Testis (tissue), 3 donors: ENCODE measurements around the gene NLGN2. TPM values are rescaled to one million over a fixed set of nuclear protein-coding genes. Genes with fewer than 3 reads are reported as not detected.
A peak's percentile ranks its signal among the peaks of the same experiment; 100 is the strongest.

Experiments used
- DNase-seq: peaks from one replicate; pipeline ENCODE4 v3.0.0-alpha.2; 2019
- H3K27ac ChIP-seq, 2 donors: fragments of 200-600 bp; sonication (generic); one replicate each; pipeline ENCODE4 v1.5.1; 2019
- H3K27me3 ChIP-seq: fragments of 200-600 bp; sonication (generic); one replicate; pipeline ENCODE4 v1.5.1; 2019
- H3K36me3 ChIP-seq: fragments of 200-600 bp; sonication (generic); one replicate; pipeline ENCODE4 v1.5.1; 2017; ENCODE audit warnings: low read depth; ENCODE audit errors: missing control alignments
- H3K4me1 ChIP-seq: fragments of 200-600 bp; sonication (generic); one replicate; pipeline ENCODE4 v1.5.1; 2019
- H3K4me3 ChIP-seq, 2 donors: fragments of 200-600 bp; sonication (generic); one replicate each; pipeline ENCODE4 v1.5.1; 2017 to 2019
- H3K9me3 ChIP-seq: fragments of 200-600 bp; sonication (generic); one replicate; pipeline ENCODE4 v1.5.1; 2017
- POLR2A ChIP-seq: fragments of 450-650 bp; IDR thresholded peaks from one replicate; pipeline ENCODE4 v1.6.1; 2017; ENCODE audit warnings: antibody characterized with exemption, mild to moderate bottlenecking, moderate library complexity
- WGBS, 2 donors: methylation state at CpG; one replicate each; pipeline ENCODE4 v1.1.5; 2018; 5-methylcytosine and 5-hydroxymethylcytosine counted together
- intact Hi-C: fragments of 100-400 bp; cut with DNase I; formaldehyde crosslinking; loops from one replicate; pipeline ENCODE4 v1.15.1; 2023; ENCODE audit warnings: low total_unique reads
- polyA plus RNA-seq: library from polyadenylated mRNA; stranded (reverse); fragments of 350-450 nt; fragmentation: Illumina TruSeq; extraction: RNeasy Lipid Tissue Mini Kit (QIAGEN cat#74804); gene quantifications from one replicate; pipeline ENCODE4 v1.2.3, GENCODE V29; 2014; ENCODE audit warnings: low read depth, low replicate concordance; ENCODE audit not compliant: insufficient read depth
- total RNA-seq, 2 donors: library from RNA; depleted of rRNA; stranded (reverse); fragments of >200 nt; gene quantifications; one replicate each; pipeline ENCODE4 v1.2.3, GENCODE V29; 2016
- TF ChIP-seq, protein P1 (sequence below), 3 experiments: fragments of 450-650 bp in 2 of 3; fragments of 200-600 bp in 1 of 3; sonication (generic) in 1 of 3; IDR thresholded peaks; one replicate each; pipeline ENCODE4 v1.5.1; 2016 to 2019; ENCODE audit warnings: antibody characterized with exemption in 3 of 3, mild to moderate bottlenecking in 2 of 3, moderate library complexity in 1 of 3

Gene NLGN2
- total and polyA plus RNA-seq, 3 donors from 2014 or later = 8.4 to 10.7 (median 9.9) TPM

DNA sequence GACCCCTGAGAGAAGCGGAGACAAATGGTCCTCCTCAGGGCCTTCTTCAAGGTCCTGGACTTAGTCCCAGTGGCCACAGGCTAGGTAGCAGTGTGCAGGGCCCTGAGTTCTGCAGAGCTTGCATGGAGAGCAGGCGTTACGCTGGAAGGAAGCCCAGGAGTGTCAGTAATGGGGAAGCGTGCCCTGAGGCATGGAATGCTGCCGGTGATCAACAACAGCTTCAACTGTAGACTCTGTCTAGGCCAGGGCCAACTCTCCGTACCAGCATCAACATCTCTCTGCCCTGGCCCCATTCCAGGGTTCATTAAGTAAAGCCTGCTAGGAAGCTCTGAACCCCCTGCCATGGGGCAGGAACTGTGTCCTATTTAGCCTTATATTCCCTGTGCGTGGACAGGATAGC lies 27.3 kb upstream of the NLGN2 start:
- H3K36me3 ChIP-seq = no peaks in the 10 kb centered on the region
- H3K4me1 ChIP-seq = peaks cover 28% of the 10 kb centered on the region
- TF ChIP-seq, protein P1, sequence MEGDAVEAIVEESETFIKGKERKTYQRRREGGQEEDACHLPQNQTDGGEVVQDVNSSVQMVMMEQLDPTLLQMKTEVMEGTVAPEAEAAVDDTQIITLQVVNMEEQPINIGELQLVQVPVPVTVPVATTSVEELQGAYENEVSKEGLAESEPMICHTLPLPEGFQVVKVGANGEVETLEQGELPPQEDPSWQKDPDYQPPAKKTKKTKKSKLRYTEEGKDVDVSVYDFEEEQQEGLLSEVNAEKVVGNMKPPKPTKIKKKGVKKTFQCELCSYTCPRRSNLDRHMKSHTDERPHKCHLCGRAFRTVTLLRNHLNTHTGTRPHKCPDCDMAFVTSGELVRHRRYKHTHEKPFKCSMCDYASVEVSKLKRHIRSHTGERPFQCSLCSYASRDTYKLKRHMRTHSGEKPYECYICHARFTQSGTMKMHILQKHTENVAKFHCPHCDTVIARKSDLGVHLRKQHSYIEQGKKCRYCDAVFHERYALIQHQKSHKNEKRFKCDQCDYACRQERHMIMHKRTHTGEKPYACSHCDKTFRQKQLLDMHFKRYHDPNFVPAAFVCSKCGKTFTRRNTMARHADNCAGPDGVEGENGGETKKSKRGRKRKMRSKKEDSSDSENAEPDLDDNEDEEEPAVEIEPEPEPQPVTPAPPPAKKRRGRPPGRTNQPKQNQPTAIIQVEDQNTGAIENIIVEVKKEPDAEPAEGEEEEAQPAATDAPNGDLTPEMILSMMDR (IDR thresholded peaks at IDR 0.05) = no peak
- TF ChIP-seq POLR2A = no peak
- no peaks in the 10 kb centered on the region for H3K27me3 ChIP-seq
- intact Hi-C loops = no loop called here
- H3K27ac ChIP-seq = no peak overlapping the region
- DNase-seq = peak; percentile 42
- H3K4me3 ChIP-seq = peak overlapping the region; percentile 34 to 61
- H3K9me3 ChIP-seq = no peaks in the 10 kb centered on the region
- 18 to 29% methylated on average over 4 to 7 of the region's 7 CpGs for WGBS, 2 donors

DNA sequence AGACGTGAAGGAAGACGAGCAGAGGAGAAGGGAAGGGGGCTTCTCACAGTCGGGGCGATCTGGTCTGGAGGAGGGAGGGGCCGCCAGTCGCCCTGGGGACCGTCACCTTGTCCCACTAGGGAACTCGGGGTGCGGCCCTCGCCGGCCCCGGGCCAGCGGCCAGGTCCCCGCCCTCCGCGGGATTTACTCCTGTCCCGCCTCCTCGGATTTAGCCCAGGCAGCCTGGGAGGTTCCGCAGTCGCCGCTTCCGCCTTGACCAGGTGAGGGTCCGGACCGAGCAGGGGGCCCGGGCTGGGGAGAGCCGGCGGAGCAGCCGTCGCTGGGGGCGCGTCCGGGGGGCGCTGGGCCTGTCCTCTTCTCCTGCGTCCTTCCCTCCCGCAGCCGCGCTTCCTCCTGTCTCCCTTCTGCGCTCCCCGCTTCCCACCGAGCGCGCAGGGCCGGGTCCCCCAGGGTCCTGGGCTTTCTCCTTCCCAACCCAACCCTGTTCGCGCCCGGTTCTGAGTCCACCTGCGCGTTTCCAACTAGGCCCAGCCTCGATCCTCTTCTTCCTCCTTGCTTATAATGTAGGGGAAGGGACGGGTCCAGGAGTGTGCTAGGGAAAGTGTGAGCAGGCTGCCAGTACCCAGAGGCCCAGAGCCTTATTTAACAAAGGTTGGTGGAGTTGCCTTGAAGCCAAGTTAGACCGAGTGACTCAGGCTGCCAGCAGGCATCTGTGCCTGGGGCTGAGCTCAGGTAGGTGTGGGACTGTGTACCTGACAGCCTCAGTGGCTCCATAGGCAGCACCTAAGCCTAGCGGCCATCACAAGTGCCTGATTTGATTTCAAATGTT lies 26.6 kb upstream of the NLGN2 start, which contains the start of gene TNK1:
Gene TNK1, plus strand, starts transcription at position 235 of the 829 bp plus-strand sequence. CDS start 1,838 bp downstream, outside the sequence.
- no peaks in the 10 kb centered on the region for H3K36me3 ChIP-seq
- intact Hi-C loops = no loop called here
- peaks cover 28% of the 10 kb centered on the region for H3K4me1 ChIP-seq
- H3K9me3 ChIP-seq = no peaks in the 10 kb centered on the region
- DNase-seq = peak; percentile 59
- TF ChIP-seq, protein P1 (IDR thresholded peaks at IDR 0.05) = no peak
- TF ChIP-seq POLR2A = no peak
- no peaks in the 10 kb centered on the region for H3K27me3 ChIP-seq
- 4 to 7% methylated on average over 19 to 52 of the region's 52 CpGs for WGBS, 2 donors
- peak within 1 kb of the TSS in 1 of 2 donors; percentile 33 for H3K27ac ChIP-seq
- peak within 1 kb of the TSS; percentile 34 to 61 for H3K4me3 ChIP-seq

DNA sequence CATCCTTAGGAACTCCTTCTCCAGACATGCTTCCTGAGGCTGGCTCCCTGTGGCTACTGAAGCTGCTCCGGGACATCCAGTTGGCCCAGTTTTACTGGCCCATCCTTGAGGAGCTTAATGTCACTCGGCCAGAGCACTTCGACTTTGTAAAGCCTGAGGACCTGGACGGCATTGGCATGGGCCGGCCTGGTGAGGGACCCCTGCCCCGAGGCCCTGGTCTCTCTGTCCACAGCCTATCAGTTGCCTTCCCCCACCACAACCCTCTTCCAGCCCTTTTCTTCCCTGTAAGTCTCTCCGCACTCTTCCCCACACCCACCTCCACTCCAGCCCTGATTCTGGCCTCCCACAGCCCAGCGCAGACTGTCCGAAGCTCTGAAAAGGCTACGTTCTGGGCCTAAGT lies 24.7 kb upstream of the NLGN2 start:
- 77 to 91% methylated on average over 10 of the region's 10 CpGs for WGBS, 2 donors
- TF ChIP-seq POLR2A = no peak
- TF ChIP-seq, protein P1 (IDR thresholded peaks at IDR 0.05) = no peak
- no peaks in the 10 kb centered on the region for H3K9me3 ChIP-seq
- no peaks in the 10 kb centered on the region for H3K36me3 ChIP-seq
- intact Hi-C loops = no loop called here
- peaks cover 28% of the 10 kb centered on the region for H3K4me1 ChIP-seq
- no peak overlapping the region for H3K4me3 ChIP-seq
- DNase-seq = no peak
- H3K27ac ChIP-seq = no peak overlapping the region
- H3K27me3 ChIP-seq = no peaks in the 10 kb centered on the region

DNA sequence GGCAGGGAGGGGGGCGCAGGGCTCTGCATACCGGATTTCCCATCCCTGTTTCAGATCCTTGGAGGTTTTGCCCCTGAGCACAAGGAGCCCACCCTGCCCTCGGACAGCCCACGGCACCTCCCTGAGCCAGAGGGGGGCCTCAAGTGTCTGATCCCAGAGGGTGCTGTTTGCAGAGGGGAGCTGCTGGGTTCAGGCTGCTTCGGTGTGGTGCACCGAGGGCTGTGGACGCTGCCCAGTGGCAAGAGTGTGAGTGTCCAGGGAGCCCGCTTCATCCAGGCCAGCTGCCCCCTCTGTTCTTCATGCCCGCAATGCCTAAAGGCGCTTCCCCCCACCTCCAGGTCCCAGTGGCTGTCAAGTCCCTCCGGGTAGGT lies 24.3 kb upstream of the NLGN2 start:
- Histone ChIP-seq H3K9me3 (no peaks in the 10 kb centered on the region), H3K4me3 (peak overlapping the region in 1 of 2 donors; percentile 30), H3K36me3 (no peaks in the 10 kb centered on the region), H3K27ac (no peak overlapping the region), H3K4me1 (peaks cover 28% of the 10 kb centered on the region), H3K27me3 (no peaks in the 10 kb centered on the region)
- no peak for TF ChIP-seq POLR2A
- TF ChIP-seq, protein P1 (IDR thresholded peaks at IDR 0.05) = no peak
- WGBS, 2 donors = 66 to 80% methylated on average over 1 to 11 of the region's 11 CpGs
- DNase-seq = no peak
- intact Hi-C loops = no loop called here
